HepG2 (cell line): ENCODE data around the gene DAAM1. TPM values are rescaled to one million over a fixed set of nuclear protein-coding genes. Genes with fewer than 3 reads are reported as not detected.

Experiments
- DMAP1 ChIP-seq: IDR thresholded peaks from 2 replicates; pipeline ENCODE4 v1.6.1; 2016
- KAT7 ChIP-seq: IDR thresholded peaks from 2 replicates; pipeline ENCODE4 v1.6.1; 2018; ENCODE audit warnings: borderline replicate concordance, missing compliant biosample characterization
- KDM4B ChIP-seq: sonication (generic); formaldehyde crosslinking; IDR thresholded peaks from 2 replicates; pipeline ENCODE4 v1.4.0; 2020; ENCODE audit warnings: missing genetic modification reagents
- PAF1 ChIP-seq: IDR thresholded peaks from 2 replicates; pipeline ENCODE4 v1.6.1; 2016; ENCODE audit warnings: missing genetic modification reagents, missing compliant biosample characterization
- RBM39 ChIP-seq: fragments of 200-400 bp; formaldehyde crosslinking; IDR thresholded peaks from one replicate; pipeline ENCODE4 v1.6.1; 2018; ENCODE audit warnings: antibody characterized with exemption, mild to moderate bottlenecking, low read depth, low read length; ENCODE audit not compliant: poor library complexity, severe bottlenecking
- SNAPC2 ChIP-seq: sonication (generic); formaldehyde crosslinking; IDR thresholded peaks from 2 replicates; pipeline ENCODE4 v1.8.1; 2022; ENCODE audit warnings: mild to moderate bottlenecking, missing genetic modification reagents
- SRY ChIP-seq: sonication (generic); formaldehyde crosslinking; IDR thresholded peaks from 2 replicates; pipeline ENCODE4 v1.8.0; 2022; ENCODE audit warnings: mild to moderate bottlenecking, missing genetic modification reagents
- TGIF2 ChIP-seq: IDR thresholded peaks from 2 replicates; pipeline ENCODE4 v1.6.1; 2016; ENCODE audit warnings: control low read depth, missing compliant biosample characterization
- U2AF2 ChIP-seq: fragments of 200-400 bp; formaldehyde crosslinking; IDR thresholded peaks from 2 replicates; pipeline ENCODE4 v1.6.1; 2017; ENCODE audit warnings: low read depth, mild to moderate bottlenecking, low read length
- XRCC5 ChIP-seq: fragments of 200-400 bp; formaldehyde crosslinking; optimal IDR thresholded peaks from 2 replicates; pipeline ENCODE3; 2017; ENCODE audit warnings: mild to moderate bottlenecking, low read length
- YEATS4 ChIP-seq: sonication (generic); formaldehyde crosslinking; IDR thresholded peaks from 2 replicates; pipeline ENCODE4 v1.4.0; 2020; ENCODE audit warnings: missing genetic modification reagents, borderline replicate concordance
- ZNF607 ChIP-seq: sonication (generic); formaldehyde crosslinking; IDR thresholded peaks from 2 replicates; pipeline ENCODE4 v1.5.1; 2020; ENCODE audit warnings: missing genetic modification reagents, mild to moderate bottlenecking, borderline replicate concordance
- polyA plus RNA-seq, 8 experiments: library from polyadenylated mRNA; depleted of rRNA in 3 of 8; stranded (reverse) in 7 of 8; unstranded in 1 of 8; fragments of >200 nt; fragmentation: Illumina TruSeq in 4 of 8; extraction: Trizol in 4 of 8; gene quantifications; 2 replicates each; pipeline versions ENCODE4 v1.2.1 to v1.2.3, GENCODE V29; 2011 to 2016; ENCODE audit warnings: low read depth in 4 of 8, missing spikeins in 1 of 8, mixed read lengths in 1 of 8; ENCODE audit not compliant: insufficient read depth in 1 of 8
- total RNA-seq, 5 experiments: library from RNA; depleted of rRNA; stranded (reverse); fragments of >200 nt; fragmentation: Illumina TruSeq; extraction: Trizol; gene quantifications; 2 replicates each; pipeline ENCODE4 v1.2.3, GENCODE V29; 2016; ENCODE audit warnings: low read depth in 1 of 5
- TF ChIP-seq, protein P1 (sequence below): sonication (generic); formaldehyde crosslinking; IDR thresholded peaks from 2 replicates; pipeline ENCODE4 v1.5.1; 2020; ENCODE audit warnings: mild to moderate bottlenecking, missing genetic modification reagents, moderate library complexity
- TF ChIP-seq, protein P2 (sequence below): IDR thresholded peaks from 2 replicates; pipeline ENCODE4 v1.4.0; 2020; ENCODE audit warnings: mild to moderate bottlenecking, missing genetic modification reagents
- TF ChIP-seq, protein P3 (sequence below): IDR thresholded peaks from 2 replicates; pipeline ENCODE4 v1.6.1; 2018; ENCODE audit warnings: missing genetic modification reagents
- TF ChIP-seq, protein P4 (sequence below): conservative IDR thresholded peaks from 2 replicates; pipeline ENCODE4 v1.6.1; 2018; ENCODE audit warnings: missing genetic modification reagents

The DAAM1 gene
- total and polyA plus RNA-seq, 2 of the 13 experiments (the other 11 are each of a cell fraction or from before 2014, with no cell fraction given) = 10.9 to 24.5 TPM

DNA sequence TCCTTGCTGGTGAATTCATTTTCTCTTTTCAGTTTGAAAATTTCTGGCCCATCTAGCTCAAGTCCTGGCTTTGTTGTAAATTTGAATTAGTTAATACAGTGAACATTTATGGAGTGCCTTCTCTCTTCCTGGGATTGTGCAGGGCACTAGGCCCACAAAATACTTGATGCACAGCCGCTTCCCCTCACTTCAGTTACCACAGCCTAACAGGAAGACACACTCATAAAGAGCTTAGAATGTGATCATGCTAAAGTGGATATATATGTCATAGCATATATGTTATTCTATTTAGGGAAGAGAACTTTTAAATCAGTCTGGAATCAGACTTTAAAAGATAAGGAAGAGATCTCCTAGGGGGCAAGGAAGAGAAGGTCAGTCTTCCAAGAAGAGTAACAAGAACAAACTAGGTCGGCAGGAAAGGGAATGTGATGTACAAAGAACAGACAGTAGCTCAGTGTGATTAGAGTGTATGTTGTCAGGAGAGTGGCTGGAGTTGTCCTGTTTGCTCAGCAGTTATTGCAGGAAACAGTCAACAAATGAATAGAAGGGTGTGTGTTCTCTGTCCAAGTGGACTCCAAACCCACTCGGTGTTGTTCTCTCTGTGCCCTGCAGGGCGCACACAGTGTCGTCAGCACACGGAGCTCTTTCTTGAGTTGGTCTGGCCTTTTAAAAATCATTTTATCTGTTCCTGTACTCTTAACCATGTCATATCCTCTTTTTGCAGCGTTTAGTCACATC, 74.4 kb downstream of the DAAM1 start (continued):
- TF ChIP-seq, protein P1, sequence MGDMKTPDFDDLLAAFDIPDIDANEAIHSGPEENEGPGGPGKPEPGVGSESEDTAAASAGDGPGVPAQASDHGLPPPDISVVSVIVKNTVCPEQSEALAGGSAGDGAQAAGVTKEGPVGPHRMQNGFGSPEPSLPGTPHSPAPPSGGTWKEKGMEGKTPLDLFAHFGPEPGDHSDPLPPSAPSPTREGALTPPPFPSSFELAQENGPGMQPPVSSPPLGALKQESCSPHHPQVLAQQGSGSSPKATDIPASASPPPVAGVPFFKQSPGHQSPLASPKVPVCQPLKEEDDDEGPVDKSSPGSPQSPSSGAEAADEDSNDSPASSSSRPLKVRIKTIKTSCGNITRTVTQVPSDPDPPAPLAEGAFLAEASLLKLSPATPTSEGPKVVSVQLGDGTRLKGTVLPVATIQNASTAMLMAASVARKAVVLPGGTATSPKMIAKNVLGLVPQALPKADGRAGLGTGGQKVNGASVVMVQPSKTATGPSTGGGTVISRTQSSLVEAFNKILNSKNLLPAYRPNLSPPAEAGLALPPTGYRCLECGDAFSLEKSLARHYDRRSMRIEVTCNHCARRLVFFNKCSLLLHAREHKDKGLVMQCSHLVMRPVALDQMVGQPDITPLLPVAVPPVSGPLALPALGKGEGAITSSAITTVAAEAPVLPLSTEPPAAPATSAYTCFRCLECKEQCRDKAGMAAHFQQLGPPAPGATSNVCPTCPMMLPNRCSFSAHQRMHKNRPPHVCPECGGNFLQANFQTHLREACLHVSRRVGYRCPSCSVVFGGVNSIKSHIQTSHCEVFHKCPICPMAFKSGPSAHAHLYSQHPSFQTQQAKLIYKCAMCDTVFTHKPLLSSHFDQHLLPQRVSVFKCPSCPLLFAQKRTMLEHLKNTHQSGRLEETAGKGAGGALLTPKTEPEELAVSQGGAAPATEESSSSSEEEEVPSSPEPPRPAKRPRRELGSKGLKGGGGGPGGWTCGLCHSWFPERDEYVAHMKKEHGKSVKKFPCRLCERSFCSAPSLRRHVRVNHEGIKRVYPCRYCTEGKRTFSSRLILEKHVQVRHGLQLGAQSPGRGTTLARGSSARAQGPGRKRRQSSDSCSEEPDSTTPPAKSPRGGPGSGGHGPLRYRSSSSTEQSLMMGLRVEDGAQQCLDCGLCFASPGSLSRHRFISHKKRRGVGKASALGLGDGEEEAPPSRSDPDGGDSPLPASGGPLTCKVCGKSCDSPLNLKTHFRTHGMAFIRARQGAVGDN (CRISPR knock-in tag) = no peak
- TF ChIP-seq U2AF2 (no peak), SRY (CRISPR knock-in tag) (no peak), TGIF2 (CRISPR knock-in tag) (0 out of 2 replicates have a peak, but pooled peaks have one; percentile 41), DMAP1 (CRISPR knock-in tag) (no peak; the same call in 1 of the 2 replicates), XRCC5 (peak; percentile 70), YEATS4 (CRISPR knock-in tag) (no peak), SNAPC2 (0 out of 2 replicates have a peak, but pooled peaks have one; percentile 21), KAT7 (no peak; the same call in 1 of the 2 replicates), ZNF607 (CRISPR knock-in tag) (no peak), PAF1 (CRISPR knock-in tag) (no peak), KDM4B (CRISPR knock-in tag) (0 out of 2 replicates have a peak, but pooled peaks have one; percentile 26), RBM39 (no peak)
- TF ChIP-seq, protein P2, sequence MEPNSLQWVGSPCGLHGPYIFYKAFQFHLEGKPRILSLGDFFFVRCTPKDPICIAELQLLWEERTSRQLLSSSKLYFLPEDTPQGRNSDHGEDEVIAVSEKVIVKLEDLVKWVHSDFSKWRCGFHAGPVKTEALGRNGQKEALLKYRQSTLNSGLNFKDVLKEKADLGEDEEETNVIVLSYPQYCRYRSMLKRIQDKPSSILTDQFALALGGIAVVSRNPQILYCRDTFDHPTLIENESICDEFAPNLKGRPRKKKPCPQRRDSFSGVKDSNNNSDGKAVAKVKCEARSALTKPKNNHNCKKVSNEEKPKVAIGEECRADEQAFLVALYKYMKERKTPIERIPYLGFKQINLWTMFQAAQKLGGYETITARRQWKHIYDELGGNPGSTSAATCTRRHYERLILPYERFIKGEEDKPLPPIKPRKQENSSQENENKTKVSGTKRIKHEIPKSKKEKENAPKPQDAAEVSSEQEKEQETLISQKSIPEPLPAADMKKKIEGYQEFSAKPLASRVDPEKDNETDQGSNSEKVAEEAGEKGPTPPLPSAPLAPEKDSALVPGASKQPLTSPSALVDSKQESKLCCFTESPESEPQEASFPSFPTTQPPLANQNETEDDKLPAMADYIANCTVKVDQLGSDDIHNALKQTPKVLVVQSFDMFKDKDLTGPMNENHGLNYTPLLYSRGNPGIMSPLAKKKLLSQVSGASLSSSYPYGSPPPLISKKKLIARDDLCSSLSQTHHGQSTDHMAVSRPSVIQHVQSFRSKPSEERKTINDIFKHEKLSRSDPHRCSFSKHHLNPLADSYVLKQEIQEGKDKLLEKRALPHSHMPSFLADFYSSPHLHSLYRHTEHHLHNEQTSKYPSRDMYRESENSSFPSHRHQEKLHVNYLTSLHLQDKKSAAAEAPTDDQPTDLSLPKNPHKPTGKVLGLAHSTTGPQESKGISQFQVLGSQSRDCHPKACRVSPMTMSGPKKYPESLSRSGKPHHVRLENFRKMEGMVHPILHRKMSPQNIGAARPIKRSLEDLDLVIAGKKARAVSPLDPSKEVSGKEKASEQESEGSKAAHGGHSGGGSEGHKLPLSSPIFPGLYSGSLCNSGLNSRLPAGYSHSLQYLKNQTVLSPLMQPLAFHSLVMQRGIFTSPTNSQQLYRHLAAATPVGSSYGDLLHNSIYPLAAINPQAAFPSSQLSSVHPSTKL (CRISPR knock-in tag) = peak; percentile 93
- TF ChIP-seq, protein P3, sequence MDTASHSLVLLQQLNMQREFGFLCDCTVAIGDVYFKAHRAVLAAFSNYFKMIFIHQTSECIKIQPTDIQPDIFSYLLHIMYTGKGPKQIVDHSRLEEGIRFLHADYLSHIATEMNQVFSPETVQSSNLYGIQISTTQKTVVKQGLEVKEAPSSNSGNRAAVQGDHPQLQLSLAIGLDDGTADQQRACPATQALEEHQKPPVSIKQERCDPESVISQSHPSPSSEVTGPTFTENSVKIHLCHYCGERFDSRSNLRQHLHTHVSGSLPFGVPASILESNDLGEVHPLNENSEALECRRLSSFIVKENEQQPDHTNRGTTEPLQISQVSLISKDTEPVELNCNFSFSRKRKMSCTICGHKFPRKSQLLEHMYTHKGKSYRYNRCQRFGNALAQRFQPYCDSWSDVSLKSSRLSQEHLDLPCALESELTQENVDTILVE (CRISPR knock-in tag) = no peak
- TF ChIP-seq, protein P4, sequence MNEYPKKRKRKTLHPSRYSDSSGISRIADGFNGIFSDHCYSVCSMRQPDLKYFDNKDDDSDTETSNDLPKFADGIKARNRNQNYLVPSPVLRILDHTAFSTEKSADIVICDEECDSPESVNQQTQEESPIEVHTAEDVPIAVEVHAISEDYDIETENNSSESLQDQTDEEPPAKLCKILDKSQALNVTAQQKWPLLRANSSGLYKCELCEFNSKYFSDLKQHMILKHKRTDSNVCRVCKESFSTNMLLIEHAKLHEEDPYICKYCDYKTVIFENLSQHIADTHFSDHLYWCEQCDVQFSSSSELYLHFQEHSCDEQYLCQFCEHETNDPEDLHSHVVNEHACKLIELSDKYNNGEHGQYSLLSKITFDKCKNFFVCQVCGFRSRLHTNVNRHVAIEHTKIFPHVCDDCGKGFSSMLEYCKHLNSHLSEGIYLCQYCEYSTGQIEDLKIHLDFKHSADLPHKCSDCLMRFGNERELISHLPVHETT (CRISPR knock-in tag) = no peak
